ENCODE measurements around the gene PDE1C.

The PDE1C gene

GRCh38 chr7:31775556-31775955 lies 294.7 kb downstream of the PDE1C start:
- Histone ChIP-seq H3K9me3 (ENCODE audit: control insufficient read depth, insufficient read depth, low read length) (no peaks in the 10 kb centered on the region), H3K27ac (ENCODE audit: low read depth, low read length) (peak overlapping the region; percentile 6), H3K9ac (ENCODE audit: low read depth, low read length) (no peak overlapping the region), H3K27me3 (ENCODE audit: control insufficient read depth, insufficient read depth, low read length) (peaks cover 95% of the 10 kb centered on the region), H3K36me3 (ENCODE audit: control insufficient read depth, insufficient read depth, low read length) (no peaks in the 10 kb centered on the region), H3K4me3 (ENCODE audit: low read depth, low read length) (no peak overlapping the region), H3K4me1 (ENCODE audit: control insufficient read depth, insufficient read depth, low read length) (no peaks in the 10 kb centered on the region)

GRCh38 chr7:31772211-31772610 lies 298.0 kb downstream of the PDE1C start:
- Histone ChIP-seq H3K27ac (ENCODE audit: low read depth, low read length) (no peak overlapping the region), H3K9ac (ENCODE audit: low read depth, low read length) (no peak overlapping the region), H3K4me3 (ENCODE audit: low read depth, low read length) (no peak overlapping the region), H3K9me3 (ENCODE audit: control insufficient read depth, insufficient read depth, low read length) (no peaks in the 10 kb centered on the region), H3K36me3 (ENCODE audit: control insufficient read depth, insufficient read depth, low read length) (no peaks in the 10 kb centered on the region), H3K4me1 (ENCODE audit: control insufficient read depth, insufficient read depth, low read length) (peaks cover 15% of the 10 kb centered on the region), H3K27me3 (ENCODE audit: control insufficient read depth, insufficient read depth, low read length) (peaks cover 94% of the 10 kb centered on the region)

GRCh38 chr7:31767686-31768358 lies 302.4 kb downstream of the PDE1C start:
- no peak overlapping the region for H3K4me3 ChIP-seq (ENCODE audit: low read depth, low read length)
- peaks cover 98% of the 10 kb centered on the region for H3K27me3 ChIP-seq (ENCODE audit: control insufficient read depth, insufficient read depth, low read length)
- peaks cover 18% of the 10 kb centered on the region for H3K4me1 ChIP-seq (ENCODE audit: control insufficient read depth, insufficient read depth, low read length)
- no peaks in the 10 kb centered on the region for H3K9me3 ChIP-seq (ENCODE audit: control insufficient read depth, insufficient read depth, low read length)
- no peak overlapping the region for H3K9ac ChIP-seq (ENCODE audit: low read depth, low read length)
- no peaks in the 10 kb centered on the region for H3K36me3 ChIP-seq (ENCODE audit: control insufficient read depth, insufficient read depth, low read length)
- H3K27ac ChIP-seq (ENCODE audit: low read depth, low read length): peak overlapping the region; percentile 3

- Histone ChIP-seq H3K9me3 (ENCODE audit: control insufficient read depth, insufficient read depth, low read length) (no peaks in the 10 kb centered on the region), H3K27ac (ENCODE audit: low read depth, low read length) (no peak overlapping the region), H3K27me3 (ENCODE audit: control insufficient read depth, insufficient read depth, low read length) (peaks cover 98% of the 10 kb centered on the region), H3K36me3 (ENCODE audit: control insufficient read depth, insufficient read depth, low read length) (no peaks in the 10 kb centered on the region), H3K9ac (ENCODE audit: low read depth, low read length) (no peak overlapping the region), H3K4me3 (ENCODE audit: low read depth, low read length) (no peak overlapping the region), H3K4me1 (ENCODE audit: control insufficient read depth, insufficient read depth, low read length) (peaks cover 18% of the 10 kb centered on the region)
Measured at GRCh38 chr7:31764462-31764861, 305.7 kb downstream of the PDE1C start.

- Histone ChIP-seq H3K9ac (ENCODE audit: low read depth, low read length) (no peak overlapping the region), H3K4me1 (ENCODE audit: control insufficient read depth, insufficient read depth, low read length) (peaks cover 13% of the 10 kb centered on the region), H3K36me3 (ENCODE audit: control insufficient read depth, insufficient read depth, low read length) (no peaks in the 10 kb centered on the region), H3K4me3 (ENCODE audit: low read depth, low read length) (no peak overlapping the region), H3K27ac (ENCODE audit: low read depth, low read length) (no peak overlapping the region), H3K9me3 (ENCODE audit: control insufficient read depth, insufficient read depth, low read length) (no peaks in the 10 kb centered on the region), H3K27me3 (ENCODE audit: control insufficient read depth, insufficient read depth, low read length) (peaks cover 98% of the 10 kb centered on the region)
Measured at GRCh38 chr7:31763548-31763947, 306.7 kb downstream of the PDE1C start.

GRCh38 chr7:31761646-31762045 lies 308.6 kb downstream of the PDE1C start:
- H3K4me3 ChIP-seq (ENCODE audit: low read depth, low read length): no peak overlapping the region
- peaks cover 93% of the 10 kb centered on the region for H3K27me3 ChIP-seq (ENCODE audit: control insufficient read depth, insufficient read depth, low read length)
- H3K9me3 ChIP-seq (ENCODE audit: control insufficient read depth, insufficient read depth, low read length): no peaks in the 10 kb centered on the region

GRCh38 chr7:31758755-31759154 lies 311.5 kb downstream of the PDE1C start:
- Histone ChIP-seq H3K9ac (ENCODE audit: low read depth, low read length) (no peak overlapping the region), H3K36me3 (ENCODE audit: control insufficient read depth, insufficient read depth, low read length) (no peaks in the 10 kb centered on the region), H3K27ac (ENCODE audit: low read depth, low read length) (no peak overlapping the region), H3K27me3 (ENCODE audit: control insufficient read depth, insufficient read depth, low read length) (peaks cover 72% of the 10 kb centered on the region), H3K4me1 (ENCODE audit: control insufficient read depth, insufficient read depth, low read length) (no peaks in the 10 kb centered on the region), H3K4me3 (ENCODE audit: low read depth, low read length) (no peak overlapping the region), H3K9me3 (ENCODE audit: control insufficient read depth, insufficient read depth, low read length) (no peaks in the 10 kb centered on the region)

More at GRCh38 chr7:31761646-31762045, 308.6 kb downstream of the PDE1C start:
- Histone ChIP-seq H3K9ac (ENCODE audit: low read depth, low read length) (no peak overlapping the region), H3K4me1 (ENCODE audit: control insufficient read depth, insufficient read depth, low read length) (no peaks in the 10 kb centered on the region), H3K27ac (ENCODE audit: low read depth, low read length) (no peak overlapping the region), H3K36me3 (ENCODE audit: control insufficient read depth, insufficient read depth, low read length) (no peaks in the 10 kb centered on the region)

- H3K9me3 ChIP-seq (ENCODE audit: control insufficient read depth, insufficient read depth, low read length): no peaks in the 10 kb centered on the region
- no peak overlapping the region for H3K9ac ChIP-seq (ENCODE audit: low read depth, low read length)
- H3K36me3 ChIP-seq (ENCODE audit: control insufficient read depth, insufficient read depth, low read length): no peaks in the 10 kb centered on the region
Measured at GRCh38 chr7:31751726-31752125, 318.5 kb downstream of the PDE1C start.

GRCh38 chr7:31748084-31748483 lies 322.1 kb downstream of the PDE1C start:
- H3K4me3 ChIP-seq (ENCODE audit: low read depth, low read length): no peak overlapping the region
- no peaks in the 10 kb centered on the region for H3K4me1 ChIP-seq (ENCODE audit: control insufficient read depth, insufficient read depth, low read length)
- no peak overlapping the region for H3K27ac ChIP-seq (ENCODE audit: low read depth, low read length)
- H3K27me3 ChIP-seq (ENCODE audit: control insufficient read depth, insufficient read depth, low read length): peaks cover 34% of the 10 kb centered on the region
- H3K36me3 ChIP-seq (ENCODE audit: control insufficient read depth, insufficient read depth, low read length): no peaks in the 10 kb centered on the region
- H3K9me3 ChIP-seq (ENCODE audit: control insufficient read depth, insufficient read depth, low read length): no peaks in the 10 kb centered on the region
- no peak overlapping the region for H3K9ac ChIP-seq (ENCODE audit: low read depth, low read length)

More at GRCh38 chr7:31751726-31752125, 318.5 kb downstream of the PDE1C start:
- Histone ChIP-seq H3K4me3 (ENCODE audit: low read depth, low read length) (no peak overlapping the region), H3K27me3 (ENCODE audit: control insufficient read depth, insufficient read depth, low read length) (peaks cover 33% of the 10 kb centered on the region), H3K27ac (ENCODE audit: low read depth, low read length) (no peak overlapping the region), H3K4me1 (ENCODE audit: control insufficient read depth, insufficient read depth, low read length) (no peaks in the 10 kb centered on the region)

GRCh38 chr7:31747553-31747952 lies 322.7 kb downstream of the PDE1C start:
- H3K4me3 ChIP-seq (ENCODE audit: low read depth, low read length): no peak overlapping the region
- no peak overlapping the region for H3K27ac ChIP-seq (ENCODE audit: low read depth, low read length)
- H3K4me1 ChIP-seq (ENCODE audit: control insufficient read depth, insufficient read depth, low read length): no peaks in the 10 kb centered on the region
- peaks cover 32% of the 10 kb centered on the region for H3K27me3 ChIP-seq (ENCODE audit: control insufficient read depth, insufficient read depth, low read length)
- H3K9ac ChIP-seq (ENCODE audit: low read depth, low read length): no peak overlapping the region
- no peaks in the 10 kb centered on the region for H3K36me3 ChIP-seq (ENCODE audit: control insufficient read depth, insufficient read depth, low read length)
- H3K9me3 ChIP-seq (ENCODE audit: control insufficient read depth, insufficient read depth, low read length): no peaks in the 10 kb centered on the region

GRCh38 chr7:31744294-31744874 lies 325.8 kb downstream of the PDE1C start:
- no peaks in the 10 kb centered on the region for H3K9me3 ChIP-seq (ENCODE audit: control insufficient read depth, insufficient read depth, low read length)
- H3K36me3 ChIP-seq (ENCODE audit: control insufficient read depth, insufficient read depth, low read length): no peaks in the 10 kb centered on the region
- peaks cover 17% of the 10 kb centered on the region for H3K27me3 ChIP-seq (ENCODE audit: control insufficient read depth, insufficient read depth, low read length)
- no peaks in the 10 kb centered on the region for H3K4me1 ChIP-seq (ENCODE audit: control insufficient read depth, insufficient read depth, low read length)
- no peak overlapping the region for H3K27ac ChIP-seq (ENCODE audit: low read depth, low read length)
- no peak overlapping the region for H3K9ac ChIP-seq (ENCODE audit: low read depth, low read length)
- H3K4me3 ChIP-seq (ENCODE audit: low read depth, low read length): no peak overlapping the region
